HEK293 (cell line): ENCODE results near the gene PCDH9.

Source experiments
- CTCF ChIA-PET: fragments of 350-600 bp; formaldehyde crosslinking; extraction: SDS; loops from one replicate; lab custom pipeline; 2021; ENCODE audit warnings: antibody characterized with exemption; lab: Yijun Ruan, JAX
- POLR2A ChIA-PET: fragments of 300-600 bp; formaldehyde crosslinking; extraction: SDS; loops from one replicate; lab custom pipeline; 2020; ENCODE audit warnings: antibody characterized with exemption, inconsistent platforms; lab: Yijun Ruan, JAX
- H3K27ac ChIP-seq: fragments of 200-500 bp; sonication (Bioruptor generic); 2 replicates; pipeline ENCODE4 v1.5.1; 2014; ENCODE audit warnings: low read depth, low read length, control low read depth, inconsistent platforms; ENCODE audit errors: extremely low read depth
- H3K36me3 ChIP-seq, 2 experiments: fragments of 200-500 bp in 1 of 2; sonication (Bioruptor generic) in 1 of 2; 1 replicate in 1 of 2; 2 replicates in 1 of 2; pipeline ENCODE4 v1.5.1; 2014 to 2017; ENCODE audit warnings: inconsistent platforms in 2 of 2, low read length in 2 of 2; ENCODE audit not compliant: control insufficient read depth in 2 of 2, insufficient read depth in 1 of 2
- H3K4me1 ChIP-seq: fragments of 200-500 bp; sonication (Bioruptor generic); 2 replicates; pipeline ENCODE4 v1.5.1; 2014; ENCODE audit warnings: mild to moderate bottlenecking, low read length, inconsistent platforms; ENCODE audit not compliant: control insufficient read depth, insufficient read depth
- H3K4me3 ChIP-seq: 2 replicates; pipeline ENCODE4 v1.5.1; 2011; ENCODE audit warnings: low read depth, mild to moderate bottlenecking, control low read depth, low read length, moderate library complexity
- H3K9me3 ChIP-seq: fragments of 200-500 bp; sonication (Bioruptor generic); 2 replicates; pipeline ENCODE4 v1.5.1; 2014; ENCODE audit warnings: low read depth, low read length, inconsistent platforms; ENCODE audit not compliant: control insufficient read depth, insufficient read depth
- GLI2 ChIP-seq: fragments of 450-650 bp; formaldehyde crosslinking; IDR thresholded peaks from 2 replicates; pipeline ENCODE4; 2017; ENCODE audit warnings: missing biosample characterization, missing genetic modification characterization, low read depth, borderline replicate concordance
- GLIS1 ChIP-seq: fragments of 450-650 bp; formaldehyde crosslinking; IDR thresholded peaks from 2 replicates; pipeline ENCODE4 v1.5.1; 2016; ENCODE audit warnings: missing biosample characterization, missing genetic modification characterization
- HOXD13 ChIP-seq: sonication (generic); formaldehyde crosslinking; IDR thresholded peaks from 2 replicates; pipeline ENCODE4 v1.8.0; 2022; ENCODE audit warnings: missing genetic modification reagents, borderline replicate concordance
- KLF8 ChIP-seq: fragments of 450-650 bp; formaldehyde crosslinking; IDR thresholded peaks from 2 replicates; pipeline ENCODE4 v1.5.1; 2016; ENCODE audit warnings: missing biosample characterization, missing genetic modification characterization
- SCRT1 ChIP-seq: fragments of 450-650 bp; formaldehyde crosslinking; IDR thresholded peaks from 2 replicates; pipeline ENCODE4 v1.5.1; 2016; ENCODE audit warnings: missing biosample characterization, missing genetic modification characterization, borderline replicate concordance
- ZBTB1 ChIP-seq: fragments of 450-650 bp; formaldehyde crosslinking; IDR thresholded peaks from 2 replicates; pipeline ENCODE4 v1.5.1; 2016; ENCODE audit warnings: missing biosample characterization, missing genetic modification characterization
- ZBTB49 ChIP-seq: fragments of 450-650 bp; formaldehyde crosslinking; IDR thresholded peaks from 2 replicates; pipeline ENCODE4 v1.5.1; 2016; ENCODE audit warnings: missing biosample characterization, missing genetic modification characterization, low read depth
- ZFP41 ChIP-seq: fragments of 450-650 bp; formaldehyde crosslinking; IDR thresholded peaks from 2 replicates; pipeline ENCODE4 v1.5.1; 2016; ENCODE audit warnings: missing biosample characterization, missing genetic modification characterization, borderline replicate concordance
- ZNF121 ChIP-seq: fragments of 450-650 bp; formaldehyde crosslinking; IDR thresholded peaks from 2 replicates; pipeline ENCODE4 v1.5.1; 2016; ENCODE audit warnings: missing biosample characterization, missing genetic modification characterization
- ZNF146 ChIP-seq: fragments of 450-650 bp; formaldehyde crosslinking; IDR thresholded peaks from 2 replicates; pipeline ENCODE4 v1.5.1; 2016; ENCODE audit warnings: missing biosample characterization, missing genetic modification characterization
- ZNF2 ChIP-seq: fragments of 450-650 bp; formaldehyde crosslinking; IDR thresholded peaks from 2 replicates; pipeline ENCODE4 v1.5.1; 2016; ENCODE audit warnings: missing biosample characterization, missing genetic modification characterization
- ZNF202 ChIP-seq: fragments of 450-650 bp; formaldehyde crosslinking; IDR thresholded peaks from 2 replicates; pipeline ENCODE4 v1.5.1; 2016; ENCODE audit warnings: missing biosample characterization, missing genetic modification characterization, borderline replicate concordance
- ZNF362 ChIP-seq: fragments of 450-650 bp; formaldehyde crosslinking; IDR thresholded peaks from 2 replicates; pipeline ENCODE4 v1.5.1; 2016; ENCODE audit warnings: missing biosample characterization, missing genetic modification characterization
- ZNF571 ChIP-seq: fragments of 450-650 bp; formaldehyde crosslinking; IDR thresholded peaks from 2 replicates; pipeline ENCODE4 v1.5.0; 2017; ENCODE audit warnings: missing biosample characterization, missing genetic modification characterization
- ZNF629 ChIP-seq: fragments of 450-650 bp; formaldehyde crosslinking; IDR thresholded peaks from 2 replicates; pipeline ENCODE4 v1.5.1; 2017; ENCODE audit warnings: missing biosample characterization, missing genetic modification characterization
- ZNF707 ChIP-seq: fragments of 450-650 bp; formaldehyde crosslinking; IDR thresholded peaks from 2 replicates; pipeline ENCODE4 v1.5.1; 2016; ENCODE audit warnings: missing biosample characterization, missing genetic modification characterization
- ZNF76 ChIP-seq: fragments of 450-650 bp; formaldehyde crosslinking; IDR thresholded peaks from 2 replicates; pipeline ENCODE4; 2016; ENCODE audit warnings: low read depth, missing biosample characterization, missing genetic modification characterization, borderline replicate concordance
- TF ChIP-seq, protein P1 (sequence below): fragments of 450-650 bp; formaldehyde crosslinking; conservative IDR thresholded peaks from 2 replicates; pipeline ENCODE4 v1.5.1; 2016; ENCODE audit warnings: low read depth, missing biosample characterization, missing genetic modification characterization
- TF ChIP-seq, protein P2 (sequence below): fragments of 450-650 bp; formaldehyde crosslinking; optimal IDR thresholded peaks from 2 replicates; pipeline ENCODE3; 2016; ENCODE audit warnings: missing biosample characterization, mild to moderate bottlenecking, missing genetic modification characterization

Gene PCDH9

GRCh38 chr13:66443926-66444325 is 786.2 kb downstream of the PCDH9 start:
- Histone ChIP-seq H3K4me3 (no peak overlapping the region), H3K36me3 (no peaks in the 10 kb centered on the region), H3K4me1 (no peaks in the 10 kb centered on the region), H3K27ac (no peak overlapping the region), H3K9me3 (no peaks in the 10 kb centered on the region)
- no peak for TF ChIP-seq GLIS1
- no peak for TF ChIP-seq ZNF2
- TF ChIP-seq ZNF202 (tag by site-specific recombination) = no peak
- no peak for TF ChIP-seq ZFP41
- no peak for TF ChIP-seq ZBTB1
- no peak for TF ChIP-seq ZNF571 (tag by site-specific recombination)
- TF ChIP-seq ZNF76 (tag by site-specific recombination) = no peak
- TF ChIP-seq, protein P1, sequence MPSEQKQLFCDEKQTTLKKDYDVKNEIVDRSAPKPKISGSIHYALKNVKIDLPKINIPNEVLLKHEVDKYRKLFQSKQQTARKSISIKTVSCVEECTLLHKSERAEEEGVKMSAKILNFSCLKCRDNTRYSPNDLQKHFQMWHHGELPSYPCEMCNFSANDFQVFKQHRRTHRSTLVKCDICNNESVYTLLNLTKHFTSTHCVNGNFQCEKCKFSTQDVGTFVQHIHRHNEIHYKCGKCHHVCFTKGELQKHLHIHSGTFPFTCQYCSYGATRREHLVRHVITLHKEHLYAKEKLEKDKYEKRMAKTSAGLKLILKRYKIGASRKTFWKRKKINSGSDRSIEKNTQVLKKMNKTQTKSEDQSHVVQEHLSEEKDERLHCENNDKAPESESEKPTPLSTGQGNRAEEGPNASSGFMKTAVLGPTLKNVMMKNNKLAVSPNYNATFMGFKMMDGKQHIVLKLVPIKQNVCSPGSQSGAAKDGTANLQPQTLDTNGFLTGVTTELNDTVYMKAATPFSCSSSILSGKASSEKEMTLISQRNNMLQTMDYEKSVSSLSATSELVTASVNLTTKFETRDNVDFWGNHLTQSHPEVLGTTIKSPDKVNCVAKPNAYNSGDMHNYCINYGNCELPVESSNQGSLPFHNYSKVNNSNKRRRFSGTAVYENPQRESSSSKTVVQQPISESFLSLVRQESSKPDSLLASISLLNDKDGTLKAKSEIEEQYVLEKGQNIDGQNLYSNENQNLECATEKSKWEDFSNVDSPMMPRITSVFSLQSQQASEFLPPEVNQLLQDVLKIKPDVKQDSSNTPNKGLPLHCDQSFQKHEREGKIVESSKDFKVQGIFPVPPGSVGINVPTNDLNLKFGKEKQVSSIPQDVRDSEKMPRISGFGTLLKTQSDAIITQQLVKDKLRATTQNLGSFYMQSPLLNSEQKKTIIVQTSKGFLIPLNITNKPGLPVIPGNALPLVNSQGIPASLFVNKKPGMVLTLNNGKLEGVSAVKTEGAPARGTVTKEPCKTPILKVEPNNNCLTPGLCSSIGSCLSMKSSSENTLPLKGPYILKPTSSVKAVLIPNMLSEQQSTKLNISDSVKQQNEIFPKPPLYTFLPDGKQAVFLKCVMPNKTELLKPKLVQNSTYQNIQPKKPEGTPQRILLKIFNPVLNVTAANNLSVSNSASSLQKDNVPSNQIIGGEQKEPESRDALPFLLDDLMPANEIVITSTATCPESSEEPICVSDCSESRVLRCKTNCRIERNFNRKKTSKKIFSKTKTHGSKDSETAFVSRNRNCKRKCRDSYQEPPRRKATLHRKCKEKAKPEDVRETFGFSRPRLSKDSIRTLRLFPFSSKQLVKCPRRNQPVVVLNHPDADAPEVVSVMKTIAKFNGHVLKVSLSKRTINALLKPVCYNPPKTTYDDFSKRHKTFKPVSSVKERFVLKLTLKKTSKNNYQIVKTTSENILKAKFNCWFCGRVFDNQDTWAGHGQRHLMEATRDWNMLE (tag by site-specific recombination) = no peak
- no peak for TF ChIP-seq ZNF629
- no peak for TF ChIP-seq GLI2 (tag by site-specific recombination)
- TF ChIP-seq ZBTB49 = no peak
- TF ChIP-seq KLF8 (tag by site-specific recombination) = no peak
- no peak for TF ChIP-seq SCRT1 (tag by site-specific recombination)
- TF ChIP-seq HOXD13 (CRISPR knock-in tag) = no peak
- TF ChIP-seq ZNF362 (tag by site-specific recombination) = no peak
- TF ChIP-seq ZNF707 (tag by site-specific recombination) = no peak
- TF ChIP-seq ZNF146 = no peak
- no peak for TF ChIP-seq ZNF121 (tag by site-specific recombination)
- TF ChIP-seq, protein P2, sequence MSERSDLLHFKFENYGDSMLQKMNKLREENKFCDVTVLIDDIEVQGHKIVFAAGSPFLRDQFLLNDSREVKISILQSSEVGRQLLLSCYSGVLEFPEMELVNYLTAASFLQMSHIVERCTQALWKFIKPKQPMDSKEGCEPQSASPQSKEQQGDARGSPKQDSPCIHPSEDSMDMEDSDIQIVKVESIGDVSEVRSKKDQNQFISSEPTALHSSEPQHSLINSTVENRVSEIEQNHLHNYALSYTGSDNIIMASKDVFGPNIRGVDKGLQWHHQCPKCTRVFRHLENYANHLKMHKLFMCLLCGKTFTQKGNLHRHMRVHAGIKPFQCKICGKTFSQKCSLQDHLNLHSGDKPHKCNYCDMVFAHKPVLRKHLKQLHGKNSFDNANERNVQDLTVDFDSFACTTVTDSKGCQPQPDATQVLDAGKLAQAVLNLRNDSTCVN (tag by site-specific recombination) = no peak
- ChIA-PET POLR2A (no interaction called here), CTCF (no interaction called here)
